GM12872 (cell line): ENCODE data around the gene KRT78.

ENCODE experiments used
- TF ChIP-seq, protein P1 (sequence below): IDR thresholded peaks from 3 replicates; pipeline ENCODE4 v1.5.1; 2011; ENCODE audit warnings: low read depth, mild to moderate bottlenecking, low read length, moderate library complexity; ENCODE audit not compliant: insufficient read depth

Gene KRT78

DNA sequence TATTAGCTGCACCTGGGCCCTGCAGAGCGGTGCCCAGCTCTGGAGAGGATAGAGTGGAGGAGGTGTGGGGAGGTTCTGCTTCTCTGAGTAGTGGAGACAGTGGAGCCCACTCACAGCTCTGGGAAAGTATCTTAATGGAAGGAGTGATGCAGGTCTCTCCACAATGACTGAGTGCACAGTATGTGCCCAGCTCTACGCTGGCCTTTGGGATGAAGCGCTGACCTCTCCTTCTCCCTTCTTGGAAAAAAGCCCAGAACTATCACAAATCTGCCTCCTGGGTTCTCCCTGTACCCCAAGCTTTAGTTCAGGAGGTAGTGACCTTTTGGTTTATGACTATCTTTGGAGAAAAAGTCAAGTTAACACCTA, 52.4 kb downstream of the KRT78 start:
- TF ChIP-seq, protein P1, sequence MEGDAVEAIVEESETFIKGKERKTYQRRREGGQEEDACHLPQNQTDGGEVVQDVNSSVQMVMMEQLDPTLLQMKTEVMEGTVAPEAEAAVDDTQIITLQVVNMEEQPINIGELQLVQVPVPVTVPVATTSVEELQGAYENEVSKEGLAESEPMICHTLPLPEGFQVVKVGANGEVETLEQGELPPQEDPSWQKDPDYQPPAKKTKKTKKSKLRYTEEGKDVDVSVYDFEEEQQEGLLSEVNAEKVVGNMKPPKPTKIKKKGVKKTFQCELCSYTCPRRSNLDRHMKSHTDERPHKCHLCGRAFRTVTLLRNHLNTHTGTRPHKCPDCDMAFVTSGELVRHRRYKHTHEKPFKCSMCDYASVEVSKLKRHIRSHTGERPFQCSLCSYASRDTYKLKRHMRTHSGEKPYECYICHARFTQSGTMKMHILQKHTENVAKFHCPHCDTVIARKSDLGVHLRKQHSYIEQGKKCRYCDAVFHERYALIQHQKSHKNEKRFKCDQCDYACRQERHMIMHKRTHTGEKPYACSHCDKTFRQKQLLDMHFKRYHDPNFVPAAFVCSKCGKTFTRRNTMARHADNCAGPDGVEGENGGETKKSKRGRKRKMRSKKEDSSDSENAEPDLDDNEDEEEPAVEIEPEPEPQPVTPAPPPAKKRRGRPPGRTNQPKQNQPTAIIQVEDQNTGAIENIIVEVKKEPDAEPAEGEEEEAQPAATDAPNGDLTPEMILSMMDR = no peak

DNA sequence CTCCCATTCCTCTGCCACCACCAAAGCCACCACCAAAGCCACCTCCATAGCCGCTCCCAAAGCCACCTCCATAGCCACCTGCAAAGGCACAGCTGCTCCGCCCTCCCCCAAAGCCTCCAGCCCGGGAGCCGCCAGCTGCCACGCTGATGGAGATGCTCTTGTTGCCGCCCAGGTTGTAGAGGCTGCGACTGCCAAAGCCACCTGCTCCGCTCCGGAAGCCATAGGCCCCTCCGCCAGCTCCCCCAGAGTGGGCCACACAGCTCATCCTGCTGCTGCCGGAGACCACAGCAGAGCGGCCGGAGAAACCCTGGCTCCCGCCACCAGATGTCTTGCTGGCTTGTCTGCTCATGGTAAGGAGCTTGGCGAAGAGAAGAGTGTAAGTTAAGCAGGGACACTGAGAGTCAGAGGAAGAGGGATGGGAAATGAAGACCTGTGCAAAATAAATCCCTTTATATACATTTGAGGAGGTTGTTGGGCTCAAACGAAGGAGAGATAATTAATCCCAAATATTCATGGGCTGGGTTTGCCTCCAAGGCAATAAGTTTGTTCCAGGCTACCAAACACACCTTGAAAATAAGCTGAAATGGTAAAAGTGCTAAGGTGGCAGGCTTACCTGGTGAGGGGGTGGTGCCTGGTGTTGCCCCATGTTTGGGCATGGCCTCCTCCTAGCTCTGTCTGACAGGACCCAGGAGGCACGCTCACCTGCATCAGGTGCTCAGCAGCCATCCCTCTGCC, 52.9 kb downstream of the KRT78 start, which contains the start of gene KRT3:
Gene KRT3 (minus strand): TSS at position 424 of the 735 bp plus-strand sequence. CDS start 75 bp downstream, at position 349.
- TF ChIP-seq, protein P1 = no peak

DNA sequence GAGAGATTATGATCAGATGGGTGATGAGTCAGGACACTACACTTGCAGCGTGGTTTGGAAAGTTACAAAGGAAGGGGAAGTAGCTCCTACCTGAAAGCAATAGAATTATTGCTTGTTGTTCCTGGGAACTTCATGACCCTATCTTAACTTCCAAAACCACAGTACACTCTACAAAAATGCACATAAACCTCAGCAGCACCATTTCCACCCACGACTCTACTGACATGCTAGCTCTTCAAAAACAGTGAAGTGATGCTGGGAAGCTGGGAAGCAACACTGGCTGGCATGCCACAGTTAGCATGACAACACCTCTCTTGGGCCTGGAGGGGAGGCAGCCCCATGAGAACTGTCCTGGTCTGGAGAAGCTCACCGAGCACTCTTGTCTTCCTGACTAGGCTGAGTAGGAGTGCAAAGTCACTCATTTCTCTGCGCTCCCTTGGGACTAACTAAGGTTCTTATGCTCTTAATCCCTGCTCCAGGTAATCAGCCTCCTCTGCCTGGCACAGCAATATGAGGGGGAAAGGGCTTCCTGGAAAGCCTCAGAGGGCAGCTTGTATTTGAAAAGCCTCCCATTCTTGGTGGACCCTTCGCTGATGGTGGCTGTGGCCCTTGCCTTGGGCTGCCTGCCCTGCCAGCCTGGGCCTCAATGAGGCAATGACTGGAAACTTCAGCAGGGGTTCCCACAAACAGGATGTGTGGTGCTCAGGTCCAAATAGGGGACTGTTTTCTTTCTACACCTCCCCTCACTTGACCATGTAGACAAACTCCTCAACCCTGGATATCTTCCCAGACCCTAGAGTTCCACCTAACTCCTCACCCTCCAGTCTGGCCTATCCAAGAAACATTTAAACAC, 54.1 kb downstream of the KRT78 start:
- TF ChIP-seq, protein P1 = no peak

DNA sequence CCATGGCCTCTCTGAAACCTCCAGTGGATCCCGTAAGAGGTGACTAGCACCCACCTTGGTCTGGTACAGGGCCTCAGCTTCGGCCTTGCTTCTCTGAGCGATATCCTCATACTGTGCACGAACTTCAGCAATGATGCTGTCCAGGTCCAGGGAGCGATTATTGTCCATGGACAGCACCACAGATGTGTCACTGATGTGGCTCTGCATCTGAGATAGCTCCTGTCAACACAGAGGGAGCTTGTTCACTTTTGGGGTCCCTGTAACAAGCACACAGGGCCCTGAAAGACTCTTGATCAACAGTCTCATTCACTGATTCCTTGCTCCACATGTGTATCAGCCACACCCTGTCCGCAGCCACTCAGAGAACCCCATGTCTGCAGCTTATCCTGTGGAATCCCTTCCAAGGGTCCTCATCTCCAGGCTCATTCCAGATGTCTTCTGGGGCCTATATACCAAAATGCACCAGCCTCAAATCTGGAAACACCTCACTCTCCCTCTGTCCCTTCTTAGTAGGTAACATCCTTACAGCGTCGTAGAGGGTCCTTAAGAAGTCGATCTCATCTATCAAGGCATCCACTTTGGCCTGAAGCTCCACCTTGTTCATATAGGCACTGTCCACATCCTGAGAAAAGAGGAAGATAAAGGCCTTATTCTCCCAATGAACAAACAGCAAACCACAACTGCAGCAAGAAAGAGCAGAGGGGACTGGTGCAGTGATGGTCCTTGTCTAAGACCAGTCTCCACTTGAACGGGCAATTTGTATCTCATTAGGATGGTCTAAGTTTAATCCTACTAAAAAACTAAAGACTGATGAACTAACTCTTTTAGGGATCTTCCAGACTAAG, 56.4 kb downstream of the KRT78 start:
- TF ChIP-seq, protein P1 = no peak

DNA sequence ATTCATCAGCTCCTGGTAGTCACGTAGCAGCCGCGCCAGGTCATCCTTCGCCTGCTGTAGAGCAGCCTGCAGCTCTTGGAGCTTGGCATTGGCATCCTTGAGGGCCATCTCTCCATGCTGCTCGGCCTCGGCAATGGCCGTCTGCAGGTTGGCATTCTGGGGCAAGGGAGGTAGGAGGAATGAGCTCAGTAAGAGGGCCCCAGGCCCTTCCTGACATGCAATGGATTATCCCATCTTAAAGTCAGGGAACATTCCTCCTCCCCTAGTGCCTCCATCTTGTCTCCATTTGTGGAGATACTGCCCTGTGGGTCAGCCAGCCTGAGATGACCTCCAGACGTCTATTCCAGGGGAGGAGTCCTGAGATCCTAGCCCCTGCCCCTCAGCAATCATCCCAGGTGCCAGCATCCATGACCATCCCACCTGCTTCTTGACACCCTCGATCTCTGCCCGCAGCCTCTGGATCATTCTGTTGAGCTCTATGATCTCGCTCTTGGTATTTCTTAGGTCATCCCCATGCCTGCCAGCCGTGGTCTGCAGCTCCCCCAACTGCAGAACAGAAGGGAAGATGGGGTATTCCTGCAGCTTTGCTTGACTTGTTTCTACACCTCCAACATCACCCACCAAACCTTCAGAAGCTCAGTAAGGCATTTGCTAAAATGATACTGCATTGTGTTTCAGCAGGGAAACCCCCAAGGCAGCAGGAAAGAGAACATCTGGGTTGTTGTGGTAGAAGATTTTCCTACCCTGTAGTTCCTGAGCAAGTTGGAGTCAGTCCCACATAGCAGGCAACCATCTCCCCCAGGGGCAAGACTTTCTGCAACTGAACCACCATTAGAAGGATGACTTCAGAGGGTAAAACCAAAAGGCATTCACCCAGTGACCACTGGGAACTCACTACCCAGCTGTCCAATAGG, 57.3 kb downstream of the KRT78 start:
- TF ChIP-seq, protein P1 = no peak

DNA sequence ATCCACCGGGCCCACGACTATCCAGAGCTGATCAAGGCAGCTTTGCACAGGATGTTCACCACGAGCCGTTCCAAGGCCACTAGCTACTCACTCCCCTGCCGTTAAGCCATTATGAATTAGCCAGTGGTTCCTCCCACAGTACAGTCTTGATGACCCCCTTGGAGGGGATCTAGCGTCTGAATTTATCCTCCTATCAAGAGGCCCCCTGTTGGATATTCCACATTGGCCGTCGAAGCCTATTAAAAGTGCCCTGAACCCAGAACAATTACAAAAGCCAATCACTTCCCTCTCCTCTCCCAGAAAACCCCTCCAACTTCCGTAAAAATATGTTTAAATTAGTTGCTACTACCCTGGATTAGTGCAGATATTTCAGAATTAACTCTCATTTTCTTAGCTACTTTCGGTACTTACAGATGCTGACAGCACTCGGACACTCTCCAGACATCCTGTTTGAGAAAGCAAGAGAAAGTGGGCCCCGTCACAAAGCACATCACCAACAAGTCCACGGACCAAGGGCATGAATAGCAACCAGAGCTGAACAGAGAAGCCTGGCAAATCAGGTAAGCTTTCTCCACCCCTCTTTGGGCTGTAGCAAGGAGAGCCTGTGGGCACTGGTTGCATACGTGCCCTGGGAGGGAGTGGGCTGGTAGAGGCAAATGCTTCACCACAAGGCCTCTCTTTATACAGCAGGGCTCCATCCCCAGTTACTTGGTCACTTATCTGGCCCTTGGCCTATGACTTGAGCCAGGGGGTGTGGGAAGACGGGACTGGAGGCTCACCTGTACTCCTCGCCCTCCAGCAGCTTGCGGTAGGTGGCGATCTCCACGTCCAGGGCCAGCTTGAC, 58.1 kb downstream of the KRT78 start:
- TF ChIP-seq, protein P1 = no peak
